Osteoblast (primary cell): ENCODE measurements around the gene TMPRSS13. TPM values are rescaled to one million over a fixed set of nuclear protein-coding genes. Genes with fewer than 3 reads are reported as not detected.

Experiments
- DNase-seq: peaks from one replicate; pipeline ENCODE4 v3.0.0; 2011; ENCODE audit warnings: low spot score, mixed read lengths; ENCODE audit not compliant: insufficient read length; ENCODE audit errors: missing footprints
- H2AFZ ChIP-seq: 2 replicates; pipeline ENCODE4 v1.6.0; 2011; ENCODE audit warnings: mild to moderate bottlenecking, low read length
- H3K27ac ChIP-seq: 2 replicates; pipeline ENCODE4 v1.5.1; 2011; ENCODE audit warnings: mild to moderate bottlenecking, low read depth, low read length, moderate library complexity
- H3K27me3 ChIP-seq: 2 replicates; pipeline ENCODE4 v1.6.0; 2012; ENCODE audit warnings: mild to moderate bottlenecking, control low read depth, inconsistent platforms, low read length, moderate library complexity; ENCODE audit not compliant: insufficient read depth
- H3K36me3 ChIP-seq: 2 replicates; pipeline ENCODE4 v1.5.1; 2011; ENCODE audit warnings: mild to moderate bottlenecking, low read length, control low read depth, moderate library complexity; ENCODE audit not compliant: insufficient read depth
- H3K4me1 ChIP-seq: 2 replicates; pipeline ENCODE4 v1.5.1; 2011; ENCODE audit warnings: mild to moderate bottlenecking, low read length, control low read depth, moderate library complexity; ENCODE audit not compliant: insufficient read depth
- H3K4me2 ChIP-seq: 2 replicates; pipeline ENCODE4 v1.6.0; 2011; ENCODE audit warnings: mild to moderate bottlenecking, low read length; ENCODE audit not compliant: insufficient read depth
- H3K4me3 ChIP-seq: fragments of 200-600 bp; sonication (generic); 3 replicates; pipeline ENCODE4 v1.5.1; 2012; ENCODE audit warnings: mild to moderate bottlenecking, low read length, inconsistent platforms; ENCODE audit not compliant: insufficient read depth
- H3K79me2 ChIP-seq: 2 replicates; pipeline ENCODE4 v1.6.0; 2012; ENCODE audit warnings: mild to moderate bottlenecking, low read length, control low read depth, inconsistent platforms; ENCODE audit not compliant: insufficient read depth
- H3K9me3 ChIP-seq: 2 replicates; pipeline ENCODE4 v1.5.1; 2011; ENCODE audit warnings: low read depth, low read length, control low read depth
- H4K20me1 ChIP-seq: 2 replicates; pipeline ENCODE4 v1.6.0; 2012; ENCODE audit warnings: mild to moderate bottlenecking, low read length, control low read depth; ENCODE audit not compliant: insufficient read depth
- total RNA-seq: library from RNA; depleted of rRNA; stranded (reverse); fragments of >200 nt; gene quantifications from 2 replicates; pipeline ENCODE4 v1.2.3, GENCODE V29; 2012
- TF ChIP-seq, protein P1 (sequence below): IDR thresholded peaks from 2 replicates; pipeline ENCODE4 v1.5.1; 2011; ENCODE audit warnings: mild to moderate bottlenecking, low read depth, low read length, moderate library complexity; ENCODE audit errors: extremely low read depth

TMPRSS13 gene
- total RNA-seq, 1 donor: not detected

DNA sequence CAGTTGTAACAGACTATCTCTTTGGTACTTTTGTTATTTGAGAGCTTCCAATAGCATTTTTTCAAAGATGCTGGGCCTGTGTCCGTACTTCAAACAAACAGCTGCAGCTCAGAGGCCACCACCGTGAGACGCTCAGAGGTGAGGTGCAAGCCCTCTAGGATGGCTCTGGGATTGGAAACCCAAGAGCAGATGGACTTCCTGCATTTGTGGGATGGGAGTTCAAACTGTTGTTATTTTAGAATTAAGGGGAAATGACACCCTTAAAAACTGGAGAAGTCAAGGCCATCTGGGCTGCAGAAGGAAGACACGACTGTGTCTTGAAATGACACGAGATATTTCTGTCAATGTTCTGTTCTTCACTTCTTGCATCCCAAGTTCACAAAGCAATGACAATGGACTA, 47.8 kb upstream of the TMPRSS13 start:
- Histone ChIP-seq H3K27me3 (peaks cover 7% of the 10 kb centered on the region), H3K9me3 (no peaks in the 10 kb centered on the region), H3K27ac (no peak overlapping the region), H2AFZ (no peak overlapping the region), H3K4me3 (no peak overlapping the region), H3K79me2 (no peaks in the 10 kb centered on the region), H3K4me1 (no peaks in the 10 kb centered on the region), H3K4me2 (no peak overlapping the region), H4K20me1 (no peaks in the 10 kb centered on the region), H3K36me3 (no peaks in the 10 kb centered on the region)
- DNase-seq: no peak
- TF ChIP-seq, protein P1, sequence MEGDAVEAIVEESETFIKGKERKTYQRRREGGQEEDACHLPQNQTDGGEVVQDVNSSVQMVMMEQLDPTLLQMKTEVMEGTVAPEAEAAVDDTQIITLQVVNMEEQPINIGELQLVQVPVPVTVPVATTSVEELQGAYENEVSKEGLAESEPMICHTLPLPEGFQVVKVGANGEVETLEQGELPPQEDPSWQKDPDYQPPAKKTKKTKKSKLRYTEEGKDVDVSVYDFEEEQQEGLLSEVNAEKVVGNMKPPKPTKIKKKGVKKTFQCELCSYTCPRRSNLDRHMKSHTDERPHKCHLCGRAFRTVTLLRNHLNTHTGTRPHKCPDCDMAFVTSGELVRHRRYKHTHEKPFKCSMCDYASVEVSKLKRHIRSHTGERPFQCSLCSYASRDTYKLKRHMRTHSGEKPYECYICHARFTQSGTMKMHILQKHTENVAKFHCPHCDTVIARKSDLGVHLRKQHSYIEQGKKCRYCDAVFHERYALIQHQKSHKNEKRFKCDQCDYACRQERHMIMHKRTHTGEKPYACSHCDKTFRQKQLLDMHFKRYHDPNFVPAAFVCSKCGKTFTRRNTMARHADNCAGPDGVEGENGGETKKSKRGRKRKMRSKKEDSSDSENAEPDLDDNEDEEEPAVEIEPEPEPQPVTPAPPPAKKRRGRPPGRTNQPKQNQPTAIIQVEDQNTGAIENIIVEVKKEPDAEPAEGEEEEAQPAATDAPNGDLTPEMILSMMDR: no peak

DNA sequence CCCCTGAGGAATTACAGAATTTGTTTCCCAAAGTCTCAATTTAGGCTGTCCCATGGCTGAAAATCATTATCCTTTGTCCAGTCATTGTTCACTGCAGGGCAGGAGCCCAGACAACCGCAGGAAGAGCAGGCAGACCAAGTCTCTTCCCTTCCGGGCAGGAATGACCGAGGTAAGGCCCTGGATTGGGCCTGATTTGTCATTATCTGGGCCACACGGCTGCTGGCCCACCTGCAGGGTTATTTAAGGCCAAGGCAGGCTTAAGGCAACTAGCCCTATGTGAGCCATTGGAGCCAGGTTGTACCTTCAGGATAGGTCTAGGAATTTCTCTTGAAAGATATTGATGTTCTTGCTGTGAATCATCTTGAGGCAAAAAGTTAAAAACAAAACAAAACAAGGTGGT, 47.2 kb upstream of the TMPRSS13 start:
- no peak overlapping the region for H2AFZ ChIP-seq
- no peaks in the 10 kb centered on the region for H3K36me3 ChIP-seq
- H3K27me3 ChIP-seq: peaks cover 7% of the 10 kb centered on the region
- H3K79me2 ChIP-seq: no peaks in the 10 kb centered on the region
- TF ChIP-seq, protein P1: no peak
- no peaks in the 10 kb centered on the region for H3K9me3 ChIP-seq
- H3K27ac ChIP-seq: no peak overlapping the region
- no peaks in the 10 kb centered on the region for H3K4me1 ChIP-seq
- no peaks in the 10 kb centered on the region for H4K20me1 ChIP-seq
- no peak overlapping the region for H3K4me3 ChIP-seq
- no peak overlapping the region for H3K4me2 ChIP-seq
- DNase-seq: no peak

DNA sequence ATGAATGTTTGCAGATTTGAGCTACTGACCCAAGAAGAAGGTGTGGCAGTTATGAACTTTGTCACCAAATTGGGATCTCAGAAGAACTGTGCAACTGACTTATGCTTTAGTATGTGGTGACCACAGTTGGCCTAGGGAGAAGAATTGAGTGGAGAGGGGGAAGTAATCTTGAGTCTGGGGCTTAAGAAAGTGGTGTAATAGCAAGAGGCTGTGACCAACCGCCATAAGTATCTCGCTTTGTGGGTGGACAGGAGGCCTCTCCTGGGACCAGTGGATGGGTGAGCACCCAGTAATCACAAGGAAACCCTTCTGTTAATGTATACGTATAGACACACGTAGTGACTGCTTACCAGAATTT, 44.3 kb upstream of the TMPRSS13 start:
- no peak overlapping the region for H3K4me3 ChIP-seq
- H3K36me3 ChIP-seq: no peaks in the 10 kb centered on the region
- H3K4me1 ChIP-seq: no peaks in the 10 kb centered on the region
- no peaks in the 10 kb centered on the region for H3K27me3 ChIP-seq
- H2AFZ ChIP-seq: no peak overlapping the region
- H4K20me1 ChIP-seq: no peaks in the 10 kb centered on the region
- H3K9me3 ChIP-seq: no peaks in the 10 kb centered on the region
- no peaks in the 10 kb centered on the region for H3K79me2 ChIP-seq
- TF ChIP-seq, protein P1: no peak
- H3K27ac ChIP-seq: no peak overlapping the region
- DNase-seq: no peak
- H3K4me2 ChIP-seq: no peak overlapping the region

DNA sequence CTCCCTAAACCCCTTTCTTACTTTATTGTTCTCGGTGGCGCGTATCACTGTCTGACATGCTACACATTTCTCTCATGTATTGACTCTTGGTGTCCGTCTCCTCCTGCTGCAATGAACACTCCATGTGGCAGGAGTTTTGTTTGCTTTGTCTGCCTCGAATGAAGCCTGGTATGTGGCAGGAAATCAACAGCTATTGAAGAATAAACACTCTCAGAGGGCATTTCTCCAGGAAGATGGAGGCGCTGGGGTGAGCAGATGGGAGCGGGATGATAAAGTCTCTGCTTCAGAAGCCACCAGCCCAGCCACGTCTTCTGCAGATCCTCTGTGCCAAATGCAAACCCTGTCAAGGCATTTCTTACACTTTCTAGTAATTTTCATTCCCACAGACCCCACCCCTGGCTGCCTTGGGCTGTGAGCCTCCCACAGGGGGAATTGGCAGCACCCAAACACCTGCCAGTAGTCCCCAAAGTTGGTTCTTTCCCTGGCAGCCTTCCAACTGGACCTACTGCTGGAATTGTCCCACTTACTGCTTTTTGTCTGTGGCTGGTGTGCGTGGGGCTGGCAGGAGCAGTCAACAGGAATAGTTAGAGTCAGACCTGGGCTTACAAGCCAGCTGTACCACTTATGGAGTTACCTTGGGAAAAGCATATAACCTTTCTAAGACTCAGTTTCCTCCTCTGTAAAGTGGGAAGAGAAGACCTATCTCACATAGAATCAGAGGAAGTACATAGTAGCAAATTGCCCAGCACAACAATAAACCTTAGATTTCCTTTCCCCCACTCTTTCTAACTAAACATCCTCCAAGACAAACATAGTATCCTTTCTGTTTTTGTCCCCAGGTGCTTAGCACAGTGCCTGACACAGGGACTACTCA, 43.7 kb upstream of the TMPRSS13 start:
- Histone ChIP-seq H2AFZ (no peak overlapping the region), H3K4me3 (no peak overlapping the region), H3K4me1 (no peaks in the 10 kb centered on the region), H3K27ac (no peak overlapping the region), H3K36me3 (no peaks in the 10 kb centered on the region), H3K27me3 (no peaks in the 10 kb centered on the region), H3K9me3 (no peaks in the 10 kb centered on the region), H3K79me2 (no peaks in the 10 kb centered on the region), H3K4me2 (no peak overlapping the region), H4K20me1 (no peaks in the 10 kb centered on the region)
- TF ChIP-seq, protein P1: no peak
- peak; percentile 27 for DNase-seq
